Endothelial cell of umbilical vein (primary cell): ENCODE results near the gene DHRS12. TPM values are rescaled to one million over a fixed set of nuclear protein-coding genes. Genes with fewer than 3 reads are reported as not detected.

Experiments
- BruUV-seq: library from RNA; stranded (reverse); fragments of 400-500 nt; replicated peaks from 2 replicates; lab custom pipeline; 2021; lab: Mats Ljungman, UMichigan
- CTCF ChIA-PET: fragments of 300-600, 350-600 bp; sonication (Branson Sonifier 250); formaldehyde crosslinking; loops from one replicate; lab custom pipeline; 2021; ENCODE audit warnings: antibody characterized with exemption, inconsistent platforms; lab: Charles Lee
- POLR2A ChIA-PET: fragments of 300-600, 350-600 bp; sonication (Branson Sonifier 250); formaldehyde crosslinking; loops from one replicate; lab custom pipeline; 2021; ENCODE audit warnings: antibody characterized with exemption, inconsistent platforms; lab: Charles Lee
- DNase-seq: peaks from one replicate; pipeline ENCODE4 v3.0.0-alpha.2; 2011; ENCODE audit warnings: low read depth, low spot score
- FAIRE-seq: peaks from 2 replicates; lab custom pipeline; 2011; peaks lifted over from hg19 to GRCh38; lab: Jason Lieb, UNC
- H2AFZ ChIP-seq: 2 replicates; pipeline ENCODE4 v1.6.0; 2012; ENCODE audit warnings: low read depth, low read length, control low read depth, inconsistent platforms
- H3K27ac ChIP-seq: 2 replicates; pipeline ENCODE4 v1.5.1; 2011; ENCODE audit warnings: low read depth, mild to moderate bottlenecking, control low read depth, low read length, moderate library complexity; ENCODE audit not compliant: insufficient read depth
- H3K27me3 ChIP-seq, 2 experiments: 2 replicates each; pipeline versions ENCODE4 v1.6.0 to v1.6.1; 2011; ENCODE audit warnings: low read length in 2 of 2, mixed read lengths in 1 of 2; ENCODE audit not compliant: control insufficient read depth in 2 of 2, insufficient read depth in 2 of 2
- H3K36me3 ChIP-seq, 2 experiments: 2 replicates in 1 of 2; 3 replicates in 1 of 2; pipeline ENCODE4 v1.5.1; 2011; ENCODE audit warnings: low read length in 2 of 2, mild to moderate bottlenecking in 1 of 2, moderate library complexity in 1 of 2; ENCODE audit not compliant: control insufficient read depth in 2 of 2, insufficient read depth in 2 of 2; ENCODE audit errors: extremely low read depth in 1 of 2
- H3K4me1 ChIP-seq: 3 replicates; pipeline ENCODE4 v1.5.1; 2011; ENCODE audit warnings: mild to moderate bottlenecking, low read length; ENCODE audit not compliant: control insufficient read depth, insufficient read depth; ENCODE audit errors: extremely low read depth
- H3K4me2 ChIP-seq: 2 replicates; pipeline ENCODE4 v1.6.1; 2011; ENCODE audit warnings: low read length, control low read depth, mixed read lengths; ENCODE audit not compliant: insufficient read depth
- H3K4me3 ChIP-seq, 3 experiments: fragments of 200-600 bp in 1 of 3; sonication (generic), shearing (Covaris generic) in 1 of 3; replicated peaks in 1 of 3; 2 replicates each; pipeline ENCODE4 v1.5.1; 2011 to 2016; ENCODE audit warnings: control low read depth in 3 of 3, low read length in 3 of 3, mild to moderate bottlenecking in 2 of 3, inconsistent platforms in 1 of 3, low read depth in 1 of 3, moderate library complexity in 1 of 3; ENCODE audit not compliant: insufficient read depth in 1 of 3
- H3K79me2 ChIP-seq: 2 replicates; pipeline ENCODE4 v1.6.0; 2012; ENCODE audit warnings: low read length, inconsistent platforms; ENCODE audit not compliant: control insufficient read depth, insufficient read depth
- H3K9ac ChIP-seq: replicated peaks from 2 replicates; pipeline ENCODE3; 2011; ENCODE audit warnings: low read length, control low read depth; ENCODE audit not compliant: insufficient read depth; ENCODE audit errors: extremely low read depth
- H3K9me1 ChIP-seq: replicated peaks from 3 replicates; pipeline ENCODE4 v1.6.0; 2011; ENCODE audit warnings: mild to moderate bottlenecking, low read length; ENCODE audit not compliant: control insufficient read depth, insufficient read depth; ENCODE audit errors: extremely low read depth
- H3K9me3 ChIP-seq: replicated peaks from 2 replicates; pipeline ENCODE4 v1.5.1; 2012; ENCODE audit warnings: low read length, inconsistent platforms; ENCODE audit not compliant: control insufficient read depth, insufficient read depth
- H4K20me1 ChIP-seq: replicated peaks from 2 replicates; pipeline ENCODE3; 2011; ENCODE audit warnings: mild to moderate bottlenecking, low read length; ENCODE audit not compliant: control insufficient read depth, insufficient read depth; ENCODE audit errors: extremely low read depth
- EZH2 ChIP-seq: IDR thresholded peaks from 2 replicates; pipeline ENCODE4 v1.6.1; 2012; ENCODE audit warnings: borderline replicate concordance, low read depth, mild to moderate bottlenecking, moderate library complexity, low read length, inconsistent platforms; ENCODE audit not compliant: severe bottlenecking
- FOS ChIP-seq: IDR thresholded peaks from 2 replicates; pipeline ENCODE4 v1.6.1; 2011; ENCODE audit warnings: mild to moderate bottlenecking, low read length, moderate library complexity, borderline replicate concordance; ENCODE audit not compliant: insufficient read depth
- GATA2 ChIP-seq: IDR thresholded peaks from 2 replicates; pipeline ENCODE4 v1.7.0; 2011; ENCODE audit warnings: low read depth, mild to moderate bottlenecking, moderate library complexity, mixed read lengths, low read length; ENCODE audit not compliant: insufficient read length, insufficient read depth
- JUN ChIP-seq: IDR thresholded peaks from 2 replicates; pipeline ENCODE4 v1.6.1; 2011; ENCODE audit warnings: borderline replicate concordance, low read depth; ENCODE audit not compliant: insufficient read length, insufficient read depth
- MYC ChIP-seq: IDR thresholded peaks from one replicate; pipeline ENCODE4 v1.6.1; 2011; ENCODE audit warnings: mild to moderate bottlenecking, low read depth, low read length
- POLR2A ChIP-seq: IDR thresholded peaks from 2 replicates; pipeline ENCODE4 v1.6.1; 2012; ENCODE audit warnings: low read depth, mild to moderate bottlenecking, control low read depth, low read length
- POLR2AphosphoS5 ChIP-seq: IDR thresholded peaks from 2 replicates; pipeline ENCODE4 v1.6.1; 2012; ENCODE audit warnings: low read depth, mild to moderate bottlenecking, control low read depth, low read length, moderate library complexity; ENCODE audit not compliant: insufficient read depth
- dilution Hi-C: fragments of 300-500 bp; cut with MboI; formaldehyde crosslinking; loops from one replicate; pipeline ENCODE4 v1.15.0; 2019; ENCODE audit warnings: low sequenced_read_pairs; ENCODE audit not compliant: extremely low pct_ligation_motif_present
- intact Hi-C: fragments of 100-400 bp; cut with micrococcal nuclease; formaldehyde crosslinking; loops from one replicate; pipeline ENCODE4 v1.10.0; 2022
- polyA plus RNA-seq, 4 experiments: library from polyadenylated mRNA; depleted of rRNA in 3 of 4; stranded (reverse) in 3 of 4; unstranded in 1 of 4; fragments of >200 nt; gene quantifications; 2 replicates each; pipeline versions ENCODE4 v1.2.1 to v1.2.3, GENCODE V29; 2011 to 2012; ENCODE audit warnings: missing spikeins in 1 of 4
- total RNA-seq: library from RNA; stranded (reverse); gene quantifications from 2 replicates; pipeline ENCODE4 v1.2.3, GENCODE V29; 2021
- TF ChIP-seq, protein P1 (sequence below), 2 donors: IDR thresholded peaks; 1 replicate in 1 of 2; 2 replicates in 1 of 2; pipeline ENCODE4 v1.5.1; 2011; ENCODE audit warnings: low read length in 2 of 2, mild to moderate bottlenecking in 2 of 2, moderate library complexity in 2 of 2, control low read depth in 1 of 2, inconsistent platforms in 1 of 2, low read depth in 1 of 2; ENCODE audit not compliant: insufficient read depth in 1 of 2; ENCODE audit errors: extremely low read depth in 1 of 2
- TF ChIP-seq, protein P2 (sequence below): IDR thresholded peaks from 2 replicates; pipeline ENCODE4 v1.6.1; 2011; ENCODE audit not compliant: insufficient read depth, insufficient read length

DHRS12 gene
- total and polyA plus RNA-seq, 2 donors (not counting 3 experiments of a cell fraction or from before 2014, with no cell fraction given), result 8.9 to 9.1 TPM

DNA sequence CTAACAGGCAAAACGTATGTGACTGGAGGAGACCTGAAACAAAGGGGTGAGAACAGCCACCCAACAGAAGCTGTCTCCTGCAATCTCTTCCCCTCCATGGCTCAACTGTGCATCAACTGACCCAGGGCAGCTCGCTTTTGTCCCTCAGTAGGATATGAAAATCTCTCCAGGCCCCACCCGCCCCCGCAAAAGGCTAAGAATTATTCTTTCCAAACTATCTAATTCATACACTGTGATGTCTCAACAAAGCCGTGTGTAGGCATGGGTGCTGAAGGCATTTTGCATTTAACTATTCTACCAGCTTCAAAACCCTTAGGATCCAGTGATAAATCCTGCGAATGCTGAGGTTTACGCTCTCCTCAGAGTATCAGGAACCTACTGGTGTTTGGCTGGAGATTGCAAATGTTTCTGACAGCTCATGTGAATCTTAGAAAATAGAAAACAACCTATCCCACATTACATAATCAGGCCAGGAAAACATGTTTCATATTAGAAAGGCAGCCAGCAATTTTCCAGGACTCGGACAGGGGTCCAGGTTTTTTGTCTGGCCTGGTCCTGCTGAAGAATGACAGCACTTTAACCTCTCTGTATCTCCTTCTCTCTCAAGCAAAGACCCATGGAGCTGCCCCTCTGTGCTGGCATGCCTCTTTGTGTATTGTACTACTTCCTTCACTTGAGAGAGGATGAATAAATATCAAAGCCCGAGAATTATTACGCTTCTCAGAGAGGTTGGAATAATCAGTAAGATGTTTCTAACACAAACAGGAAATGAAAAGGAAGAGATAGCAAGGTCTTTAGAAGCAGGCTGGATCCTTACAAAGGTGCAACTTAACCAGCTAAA is 17.3 kb downstream of the DHRS12 start:
- FAIRE-seq, result no peak
- Histone ChIP-seq H3K9me3 (no peaks in the 10 kb centered on the region), H4K20me1 (no peaks in the 10 kb centered on the region), H3K4me3 (no peak overlapping the region), H3K4me1 (no peaks in the 10 kb centered on the region), H3K27me3 (no peaks in the 10 kb centered on the region), H3K27ac (no peak overlapping the region), H3K9ac (no peak overlapping the region), H3K79me2 (no peaks in the 10 kb centered on the region), H3K36me3 (no peaks in the 10 kb centered on the region), H2AFZ (no peak overlapping the region), H3K4me2 (no peak overlapping the region), H3K9me1 (no peaks in the 10 kb centered on the region)
- intact Hi-C loops, result no loop called here
- TF ChIP-seq JUN (no peak), GATA2 (no peak), POLR2AphosphoS5 (no peak), EZH2 (no peak), MYC (no peak), POLR2A (no peak), FOS (no peak)
- TF ChIP-seq, protein P1, sequence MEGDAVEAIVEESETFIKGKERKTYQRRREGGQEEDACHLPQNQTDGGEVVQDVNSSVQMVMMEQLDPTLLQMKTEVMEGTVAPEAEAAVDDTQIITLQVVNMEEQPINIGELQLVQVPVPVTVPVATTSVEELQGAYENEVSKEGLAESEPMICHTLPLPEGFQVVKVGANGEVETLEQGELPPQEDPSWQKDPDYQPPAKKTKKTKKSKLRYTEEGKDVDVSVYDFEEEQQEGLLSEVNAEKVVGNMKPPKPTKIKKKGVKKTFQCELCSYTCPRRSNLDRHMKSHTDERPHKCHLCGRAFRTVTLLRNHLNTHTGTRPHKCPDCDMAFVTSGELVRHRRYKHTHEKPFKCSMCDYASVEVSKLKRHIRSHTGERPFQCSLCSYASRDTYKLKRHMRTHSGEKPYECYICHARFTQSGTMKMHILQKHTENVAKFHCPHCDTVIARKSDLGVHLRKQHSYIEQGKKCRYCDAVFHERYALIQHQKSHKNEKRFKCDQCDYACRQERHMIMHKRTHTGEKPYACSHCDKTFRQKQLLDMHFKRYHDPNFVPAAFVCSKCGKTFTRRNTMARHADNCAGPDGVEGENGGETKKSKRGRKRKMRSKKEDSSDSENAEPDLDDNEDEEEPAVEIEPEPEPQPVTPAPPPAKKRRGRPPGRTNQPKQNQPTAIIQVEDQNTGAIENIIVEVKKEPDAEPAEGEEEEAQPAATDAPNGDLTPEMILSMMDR (IDR thresholded peaks at IDR 0.05; ENCODE audit: extremely low read depth in 1 of 2, insufficient read depth in 1 of 2, low read depth in 1 of 2, low read length in 2 of 2), result no peak
- TF ChIP-seq, protein P2, sequence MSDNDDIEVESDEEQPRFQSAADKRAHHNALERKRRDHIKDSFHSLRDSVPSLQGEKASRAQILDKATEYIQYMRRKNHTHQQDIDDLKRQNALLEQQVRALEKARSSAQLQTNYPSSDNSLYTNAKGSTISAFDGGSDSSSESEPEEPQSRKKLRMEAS, result no peak
- no TSS peak for BruUV-seq
- ChIA-PET POLR2A (interaction anchor here (1.7 kb wide), 1 partner anchor 334 kb away, joined by 9 read pairs; the partner anchor contains the start of gene INTS6), CTCF (interaction anchor here (0.9 to 1.0 kb wide), 2 partner anchors 11 to 352 kb away, joined by 3 to 4 read pairs; no protein-coding TSS in a partner anchor)
- dilution Hi-C loops, result no loop called here
- no peak for DNase-seq
